ENCODE data around the gene SIGLECL1. TPM values are rescaled to one million over a fixed set of nuclear protein-coding genes. Genes with fewer than 3 reads are reported as not detected.

Gene SIGLECL1
- total and polyA plus RNA-seq, 2 donors (not counting 1 experiment from before 2014, with no cell fraction given): not detected

DNA sequence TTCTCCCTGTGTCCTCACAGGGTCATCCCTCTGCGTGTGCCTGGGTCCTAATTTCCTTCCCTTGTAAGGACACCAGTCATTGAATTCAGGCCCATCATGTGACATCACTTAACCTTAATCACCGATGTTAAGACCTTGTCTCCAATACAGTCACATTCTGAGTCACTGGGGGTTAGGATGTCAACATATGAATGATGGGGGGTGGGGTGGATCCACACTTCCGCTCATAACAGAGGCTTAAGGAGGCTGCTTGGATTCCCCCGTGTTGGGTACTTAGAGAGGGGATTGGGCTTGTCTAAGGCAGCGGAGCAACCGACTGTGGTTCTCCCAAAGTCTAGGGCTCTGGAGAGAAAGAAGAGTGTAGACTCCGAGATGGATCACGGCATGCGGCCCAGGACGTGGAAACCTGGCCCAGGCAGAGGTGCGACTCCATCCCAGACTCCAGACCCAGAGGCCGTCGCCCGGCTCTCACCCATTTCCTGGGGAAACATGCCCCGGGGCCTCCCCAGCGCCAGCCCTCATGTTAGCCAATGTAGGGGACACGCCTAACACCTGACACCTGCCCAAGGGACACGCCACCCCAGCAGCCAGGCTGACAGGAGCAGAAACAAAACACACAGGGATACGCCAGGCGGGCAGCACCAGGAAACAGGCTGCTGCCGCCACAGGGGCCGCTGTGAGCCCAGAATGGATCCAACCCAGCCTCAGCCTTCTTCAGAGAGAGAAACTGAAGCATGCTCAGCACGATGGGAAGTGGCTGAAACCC lies 43.5 kb downstream of the SIGLECL1 start:
- Histone ChIP-seq H3K27me3 (replicated peaks in 1 of 4; ENCODE audit: control extremely low read depth in 1 of 4, control insufficient read depth in 3 of 4, insufficient read depth in 4 of 4, low read length in 3 of 4) (peaks cover 0 to 7% (median 0%) of the 10 kb centered on the region in 4 experiments), H3K79me2 (ENCODE audit: control insufficient read depth, insufficient read depth, low read length) (no peaks in the 10 kb centered on the region), H4K20me1 (ENCODE audit: control insufficient read depth, insufficient read depth, low read length, poor library complexity, severe bottlenecking) (no peaks in the 10 kb centered on the region), H2AFZ (ENCODE audit: insufficient read depth, low read depth, low read length, poor library complexity, severe bottlenecking) (no peak overlapping the region), H3K36me3 (replicated peaks in 1 of 2; ENCODE audit: control extremely low read depth in 1 of 2, control insufficient read depth in 1 of 2, extremely low read depth in 1 of 2, insufficient read depth in 2 of 2, low read length in 1 of 2) (no peaks in the 10 kb centered on the region), H3K9me3 (ENCODE audit: control extremely low read depth in 1 of 3, control insufficient read depth in 2 of 3, insufficient read depth in 1 of 3, low read length in 2 of 3) (no peaks in the 10 kb centered on the region), H3K4me3 (ENCODE audit: control extremely low read depth in 1 of 5, extremely low read depth in 1 of 5, insufficient read depth in 1 of 5, low read depth in 2 of 5, low read length in 4 of 5) (no peak overlapping the region), H3K9ac (ENCODE audit: low read length) (no peak overlapping the region), H3K4me1 (ENCODE audit: control insufficient read depth in 2 of 2, insufficient read depth in 2 of 2, low read length in 2 of 2) (no peaks in the 10 kb centered on the region), H3K27ac (ENCODE audit: low read length in 2 of 2) (no peak overlapping the region), H3K4me2 (replicated peaks; ENCODE audit: low read depth, low read length, poor library complexity, severe bottlenecking) (no peak overlapping the region)
- no peak overlapping the region for H3K4me3 Mint-ChIP-seq
- ATAC-seq (ENCODE audit: low read depth): no peak
- H3K9me3 Mint-ChIP-seq (ENCODE audit: insufficient read depth): no peaks in the 10 kb centered on the region
- DNase-seq: no peak
- intact Hi-C loops (cut with micrococcal nuclease): no loop called here
- TF ChIP-seq, protein P1, sequence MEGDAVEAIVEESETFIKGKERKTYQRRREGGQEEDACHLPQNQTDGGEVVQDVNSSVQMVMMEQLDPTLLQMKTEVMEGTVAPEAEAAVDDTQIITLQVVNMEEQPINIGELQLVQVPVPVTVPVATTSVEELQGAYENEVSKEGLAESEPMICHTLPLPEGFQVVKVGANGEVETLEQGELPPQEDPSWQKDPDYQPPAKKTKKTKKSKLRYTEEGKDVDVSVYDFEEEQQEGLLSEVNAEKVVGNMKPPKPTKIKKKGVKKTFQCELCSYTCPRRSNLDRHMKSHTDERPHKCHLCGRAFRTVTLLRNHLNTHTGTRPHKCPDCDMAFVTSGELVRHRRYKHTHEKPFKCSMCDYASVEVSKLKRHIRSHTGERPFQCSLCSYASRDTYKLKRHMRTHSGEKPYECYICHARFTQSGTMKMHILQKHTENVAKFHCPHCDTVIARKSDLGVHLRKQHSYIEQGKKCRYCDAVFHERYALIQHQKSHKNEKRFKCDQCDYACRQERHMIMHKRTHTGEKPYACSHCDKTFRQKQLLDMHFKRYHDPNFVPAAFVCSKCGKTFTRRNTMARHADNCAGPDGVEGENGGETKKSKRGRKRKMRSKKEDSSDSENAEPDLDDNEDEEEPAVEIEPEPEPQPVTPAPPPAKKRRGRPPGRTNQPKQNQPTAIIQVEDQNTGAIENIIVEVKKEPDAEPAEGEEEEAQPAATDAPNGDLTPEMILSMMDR (IDR thresholded peaks at IDR 0.05): no peak
- ChIA-PET CTCF (no interaction called here), POLR2A (no interaction called here)
- WGBS (ENCODE audit: insufficient coverage): 90% methylated on average over 22 of the region's 23 CpGs
- no peaks in the 10 kb centered on the region for H3K4me1 Mint-ChIP-seq
- H3K27ac Mint-ChIP-seq: no peak overlapping the region
- peaks cover 23% of the 10 kb centered on the region for H3K27me3 Mint-ChIP-seq

DNA sequence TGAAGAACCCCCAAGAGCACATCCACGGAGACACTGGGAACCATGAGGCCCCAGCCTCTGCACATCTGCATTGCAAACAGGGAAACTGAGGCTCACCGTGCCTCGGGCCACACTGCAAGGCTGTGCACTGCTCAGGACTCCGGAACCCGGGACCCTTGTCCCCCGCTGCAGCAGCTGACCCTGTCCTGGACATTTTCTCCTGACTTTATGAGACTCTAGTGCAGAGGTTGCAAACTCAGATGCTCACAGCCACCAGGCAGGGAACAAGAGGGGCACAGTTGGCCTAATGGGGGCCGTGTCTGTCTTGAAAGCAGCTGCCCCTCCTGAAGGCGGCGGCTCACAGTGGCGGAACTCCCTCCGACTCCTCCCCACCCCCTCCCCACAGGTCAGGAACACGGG lies 44.1 kb downstream of the SIGLECL1 start:
- POLR2A ChIA-PET: no interaction called here
- CTCF ChIA-PET: no interaction called here
- Histone ChIP-seq H3K36me3 (replicated peaks in 1 of 2; ENCODE audit: control extremely low read depth in 1 of 2, control insufficient read depth in 1 of 2, extremely low read depth in 1 of 2, insufficient read depth in 2 of 2, low read length in 1 of 2) (no peaks in the 10 kb centered on the region), H3K27ac (ENCODE audit: low read length in 2 of 2) (no peak overlapping the region), H4K20me1 (ENCODE audit: control insufficient read depth, insufficient read depth, low read length, poor library complexity, severe bottlenecking) (no peaks in the 10 kb centered on the region), H3K4me3 (ENCODE audit: control extremely low read depth in 1 of 5, extremely low read depth in 1 of 5, insufficient read depth in 1 of 5, low read depth in 2 of 5, low read length in 4 of 5) (no peak overlapping the region), H3K9me3 (ENCODE audit: control extremely low read depth in 1 of 3, control insufficient read depth in 2 of 3, insufficient read depth in 1 of 3, low read length in 2 of 3) (no peaks in the 10 kb centered on the region), H3K27me3 (replicated peaks in 1 of 4; ENCODE audit: control extremely low read depth in 1 of 4, control insufficient read depth in 3 of 4, insufficient read depth in 4 of 4, low read length in 3 of 4) (peaks cover 0 to 7% (median 0%) of the 10 kb centered on the region in 4 experiments), H3K79me2 (ENCODE audit: control insufficient read depth, insufficient read depth, low read length) (no peaks in the 10 kb centered on the region), H3K4me2 (replicated peaks; ENCODE audit: low read depth, low read length, poor library complexity, severe bottlenecking) (no peak overlapping the region), H3K9ac (ENCODE audit: low read length) (no peak overlapping the region), H3K4me1 (ENCODE audit: control insufficient read depth in 2 of 2, insufficient read depth in 2 of 2, low read length in 2 of 2) (no peaks in the 10 kb centered on the region), H2AFZ (ENCODE audit: insufficient read depth, low read depth, low read length, poor library complexity, severe bottlenecking) (no peak overlapping the region)
- H3K27ac Mint-ChIP-seq: no peak overlapping the region
- intact Hi-C loops (cut with micrococcal nuclease): no loop called here
- peaks cover 23% of the 10 kb centered on the region for H3K27me3 Mint-ChIP-seq
- H3K4me1 Mint-ChIP-seq: no peaks in the 10 kb centered on the region
- TF ChIP-seq, protein P1 (IDR thresholded peaks at IDR 0.05): no peak
- no peak for TF ChIP-seq EZH2 (IDR thresholded peaks at IDR 0.05; ENCODE audit: borderline replicate concordance, insufficient read depth, low read depth, low read length, poor library complexity, severe bottlenecking)
- H3K4me3 Mint-ChIP-seq: no peak overlapping the region
- ATAC-seq (ENCODE audit: low read depth): no peak
- H3K9me3 Mint-ChIP-seq (ENCODE audit: insufficient read depth): no peaks in the 10 kb centered on the region
- DNase-seq: no peak
- 75% methylated on average over 8 of the region's 12 CpGs for WGBS (ENCODE audit: insufficient coverage)

Data from B cell (primary cell).